ENCODE data around the gene APOL3.
"Not testable (repeated sequence)": the region's sequence is repeated elsewhere in the genome, so short reads cannot be mapped to it uniquely, and the experiment has no call there.

Gene APOL3, protein sequence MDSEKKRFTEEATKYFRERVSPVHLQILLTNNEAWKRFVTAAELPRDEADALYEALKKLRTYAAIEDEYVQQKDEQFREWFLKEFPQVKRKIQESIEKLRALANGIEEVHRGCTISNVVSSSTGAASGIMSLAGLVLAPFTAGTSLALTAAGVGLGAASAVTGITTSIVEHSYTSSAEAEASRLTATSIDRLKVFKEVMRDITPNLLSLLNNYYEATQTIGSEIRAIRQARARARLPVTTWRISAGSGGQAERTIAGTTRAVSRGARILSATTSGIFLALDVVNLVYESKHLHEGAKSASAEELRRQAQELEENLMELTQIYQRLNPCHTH

DNA sequence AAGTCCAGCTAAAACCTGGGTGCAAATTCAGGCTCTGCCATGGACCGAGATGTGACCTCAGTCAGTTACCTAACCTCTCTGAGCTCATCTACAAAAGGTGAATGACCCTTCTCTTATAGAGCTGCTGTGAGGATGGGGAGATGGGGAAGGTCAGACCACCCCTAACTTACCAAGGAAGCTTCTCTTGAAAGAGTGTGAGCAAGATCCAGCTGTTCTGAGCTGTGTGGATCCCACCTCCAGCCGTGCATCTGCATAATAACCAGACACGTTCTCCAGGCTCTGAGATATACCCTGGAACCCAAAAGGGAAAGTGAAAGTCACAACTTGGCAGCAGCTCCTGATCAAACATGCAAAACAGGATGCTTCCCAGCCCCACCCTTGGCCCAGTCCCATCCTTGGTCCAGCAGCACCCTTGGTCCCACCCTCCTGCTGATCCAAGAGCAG, at the start of gene APOL3:
Gene APOL3, minus strand, starts transcription at position 257 of the 444 bp plus-strand sequence. CDS start 11,700 bp downstream, outside the sequence.
- DNase-seq: peak; percentile 76

DNA sequence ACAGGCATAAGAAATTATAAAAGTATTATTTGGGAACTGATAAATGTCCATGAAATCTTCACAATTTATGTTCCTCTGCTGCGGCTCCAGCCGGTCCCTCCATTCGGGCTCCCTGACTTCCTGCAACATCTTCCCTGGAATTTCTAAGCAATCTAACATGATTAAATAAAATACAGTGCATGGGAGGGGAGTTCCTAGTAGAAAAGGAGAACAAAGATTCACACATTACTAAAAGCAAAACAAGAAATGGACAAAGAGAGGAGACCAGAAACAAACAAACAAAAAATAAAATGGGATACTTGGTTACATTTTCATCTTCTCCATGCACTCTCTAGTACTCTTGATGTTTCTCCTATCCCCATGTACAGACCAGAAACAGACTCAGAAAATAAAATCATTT, 49.7 kb upstream of the APOL3 start:
- no peak for DNase-seq

DNA sequence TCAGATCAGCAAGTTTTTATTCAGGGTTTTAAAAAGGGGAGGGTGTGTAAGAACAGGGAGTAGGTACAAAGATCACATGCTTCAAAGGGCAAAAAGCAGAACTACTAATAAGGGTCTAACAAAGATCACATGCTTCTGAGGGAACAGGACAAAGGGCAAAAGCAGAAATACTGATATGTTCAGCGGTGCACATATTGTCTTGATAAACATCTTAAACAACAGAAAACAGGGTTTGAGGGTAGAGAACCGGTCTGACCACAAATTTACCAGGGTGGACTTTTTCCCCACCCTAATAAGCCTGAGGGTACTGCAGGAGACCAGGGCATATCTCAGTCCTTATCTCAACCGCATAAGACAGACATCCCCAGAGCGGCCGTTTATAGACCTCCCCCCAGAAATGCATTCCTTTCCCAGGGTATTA, 48.9 kb upstream of the APOL3 start:
- DNase-seq: not testable (repeated sequence)

DNA sequence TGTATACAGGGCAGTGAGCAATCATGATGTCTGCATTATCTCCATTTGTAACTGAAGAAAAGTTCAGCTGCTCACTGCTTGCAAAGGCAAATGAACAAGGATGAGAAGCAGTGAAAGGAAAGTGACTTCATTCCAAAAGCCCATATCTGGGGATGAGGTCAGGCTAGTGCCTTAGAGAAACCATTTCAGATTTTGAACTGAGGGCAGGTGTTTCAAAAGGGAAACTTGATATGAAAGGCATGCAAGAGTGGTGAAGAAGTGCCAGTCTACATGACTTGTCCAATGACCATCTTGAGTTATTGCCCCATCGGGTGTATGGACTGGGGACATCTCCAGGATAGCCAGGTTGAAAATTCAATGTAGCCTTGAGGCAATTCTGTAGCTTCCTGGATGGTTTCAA, 48.4 kb upstream of the APOL3 start:
- DNase-seq: no peak

DNA sequence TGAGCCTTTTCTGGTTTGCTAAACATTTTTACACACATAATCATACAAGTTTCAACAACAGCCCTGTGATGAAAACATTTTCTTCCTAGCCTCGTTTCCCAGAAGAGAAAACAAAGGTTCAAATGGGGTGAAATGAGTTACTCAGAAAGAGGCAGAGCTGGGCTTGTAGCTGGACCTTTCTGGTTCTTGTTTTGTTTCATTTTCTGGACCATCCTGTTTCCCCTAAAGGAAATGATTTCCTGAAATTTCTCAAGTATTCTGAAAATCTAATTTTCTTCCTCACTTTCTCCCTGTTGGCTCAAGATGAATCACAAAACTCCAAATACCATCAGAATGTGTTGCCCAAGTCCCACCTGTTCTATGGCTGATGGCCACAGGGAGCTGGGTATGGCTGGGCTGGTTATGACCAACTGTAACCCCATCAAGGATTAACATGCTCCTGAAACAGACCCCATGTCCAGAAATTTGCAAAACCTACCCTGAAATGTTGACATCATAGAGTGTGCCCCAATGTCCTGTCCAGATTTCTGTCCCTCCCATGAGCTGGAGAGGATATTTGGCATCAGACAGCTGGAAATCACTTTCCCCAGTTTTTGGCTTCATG, 47.7 kb upstream of the APOL3 start:
- no peak for DNase-seq

DNA sequence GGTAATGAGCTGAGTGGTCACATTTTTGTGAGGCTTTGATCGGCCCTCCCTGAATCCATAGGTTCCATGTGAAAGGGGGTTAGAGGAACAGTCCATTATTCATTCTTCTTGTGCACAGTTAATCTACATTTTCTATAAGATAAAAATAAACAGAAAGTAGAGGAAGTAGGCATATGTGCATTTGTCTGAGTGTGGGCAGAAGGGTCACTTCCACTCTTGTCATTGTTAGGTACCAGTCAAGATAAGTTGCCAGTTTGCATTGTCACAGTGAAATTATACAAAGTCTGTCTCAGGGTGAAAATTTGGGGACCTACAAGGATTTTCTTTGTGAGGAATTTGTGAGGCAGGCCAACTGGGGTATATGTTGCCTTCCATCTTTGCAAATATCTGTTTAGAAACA, 45.7 kb upstream of the APOL3 start:
- no peak for DNase-seq

DNA sequence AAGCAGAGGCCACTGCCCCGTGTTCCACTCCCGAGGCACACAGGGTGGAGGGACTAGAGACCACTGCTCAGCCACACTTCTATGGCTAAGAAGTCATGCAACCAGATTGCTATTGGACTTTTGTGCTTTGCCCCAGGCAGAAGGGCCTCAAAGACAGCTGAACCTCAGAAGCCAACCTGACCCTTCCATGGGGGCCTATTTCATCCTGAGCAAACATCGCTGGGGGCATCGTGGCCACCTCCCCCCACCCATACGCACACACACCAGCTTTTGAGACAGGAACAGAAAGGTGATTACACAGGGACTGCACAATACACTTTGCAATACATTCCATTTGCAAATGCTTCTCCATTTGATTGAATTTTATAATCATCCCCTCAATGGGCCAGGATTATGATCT, 45.0 kb upstream of the APOL3 start:
- not testable (repeated sequence) for DNase-seq

DNA sequence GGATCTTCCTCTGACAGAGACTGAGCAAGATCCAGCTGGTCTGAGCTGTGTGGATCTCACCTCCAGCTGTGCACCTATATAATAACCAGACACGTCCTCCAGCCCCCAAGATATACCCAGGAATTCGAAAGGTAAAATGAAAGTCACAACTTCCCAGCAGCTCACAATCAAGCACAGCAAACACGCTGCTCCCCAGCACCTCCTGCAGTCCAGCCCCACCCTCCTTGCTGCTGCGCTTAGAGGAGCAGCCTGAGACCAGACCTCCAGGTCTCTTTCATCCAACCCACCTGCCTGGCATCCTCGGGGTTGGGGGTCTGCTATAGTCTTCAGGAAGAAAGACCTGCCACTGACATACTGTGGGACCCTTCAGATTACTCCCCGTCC, 44.1 kb upstream of the APOL3 start:
- DNase-seq: no peak

DNA sequence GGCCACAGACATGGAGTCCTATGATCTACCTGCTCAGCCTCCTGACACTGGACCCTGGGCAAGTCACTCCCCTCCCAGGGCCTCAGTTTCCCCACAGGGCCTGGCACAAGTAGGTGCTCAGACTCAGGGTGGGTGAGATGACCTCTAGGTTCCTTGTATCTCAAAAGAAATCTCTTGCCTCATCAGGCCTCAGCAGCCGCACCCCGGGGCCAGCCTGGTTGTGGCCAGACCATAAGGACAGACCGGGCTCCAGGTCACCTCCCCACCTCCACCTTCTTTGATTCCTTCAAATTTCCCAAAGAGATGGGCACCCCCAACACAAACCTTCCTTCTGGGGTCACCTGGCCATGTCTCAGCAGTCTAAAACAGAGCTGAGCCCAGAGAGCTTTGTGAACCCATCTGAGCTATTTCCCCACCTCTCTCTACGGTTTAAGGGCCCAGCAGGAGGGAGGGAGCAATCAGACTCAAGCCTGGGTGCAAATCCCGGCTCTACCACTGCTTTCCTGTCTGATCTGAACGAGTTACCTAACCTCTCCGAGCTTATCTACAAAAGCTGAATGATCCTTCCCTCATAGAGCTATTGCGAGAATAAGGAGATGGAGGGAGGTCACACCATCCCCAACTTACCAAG, 43.6 kb upstream of the APOL3 start:
- no peak for DNase-seq

DNA sequence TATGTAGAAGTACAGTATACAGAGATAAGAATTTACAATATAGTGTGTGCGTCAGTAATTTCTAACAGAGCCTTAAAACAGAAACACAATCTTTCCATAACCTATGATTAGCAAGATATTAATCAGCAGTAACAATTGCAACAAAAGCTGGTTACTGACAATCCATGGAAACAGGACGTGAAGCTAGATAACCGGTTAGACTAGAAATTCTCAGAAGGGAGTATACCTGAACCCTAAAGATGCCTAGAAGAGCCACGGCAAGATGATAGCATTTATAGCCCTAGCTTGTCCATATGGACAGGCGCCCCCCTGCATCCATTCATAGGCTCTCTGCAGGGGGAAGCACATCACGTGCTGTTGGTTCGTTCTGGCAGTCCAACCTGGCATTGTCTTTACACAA, 42.9 kb upstream of the APOL3 start:
- not testable (repeated sequence) for DNase-seq

DNA sequence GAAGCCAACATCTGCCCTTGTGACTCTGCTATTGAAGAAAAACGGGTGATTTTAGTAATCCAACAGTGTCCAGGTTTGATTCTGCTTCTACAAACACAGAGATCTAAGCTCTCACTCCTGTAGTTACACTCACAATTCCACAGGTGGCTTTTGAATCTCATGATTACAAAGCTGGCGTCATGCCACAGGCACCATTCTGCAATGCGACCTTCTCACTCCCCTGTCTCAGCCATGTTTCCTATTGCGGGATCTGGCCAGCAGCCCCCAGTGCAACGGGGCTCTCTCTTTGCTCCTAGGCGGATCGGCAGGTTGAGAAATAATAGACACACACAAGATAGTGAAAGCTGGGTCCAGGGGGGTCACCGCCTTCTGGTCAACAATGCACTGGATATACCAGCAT, 42.4 kb upstream of the APOL3 start:
- not testable (repeated sequence) for DNase-seq

DNA sequence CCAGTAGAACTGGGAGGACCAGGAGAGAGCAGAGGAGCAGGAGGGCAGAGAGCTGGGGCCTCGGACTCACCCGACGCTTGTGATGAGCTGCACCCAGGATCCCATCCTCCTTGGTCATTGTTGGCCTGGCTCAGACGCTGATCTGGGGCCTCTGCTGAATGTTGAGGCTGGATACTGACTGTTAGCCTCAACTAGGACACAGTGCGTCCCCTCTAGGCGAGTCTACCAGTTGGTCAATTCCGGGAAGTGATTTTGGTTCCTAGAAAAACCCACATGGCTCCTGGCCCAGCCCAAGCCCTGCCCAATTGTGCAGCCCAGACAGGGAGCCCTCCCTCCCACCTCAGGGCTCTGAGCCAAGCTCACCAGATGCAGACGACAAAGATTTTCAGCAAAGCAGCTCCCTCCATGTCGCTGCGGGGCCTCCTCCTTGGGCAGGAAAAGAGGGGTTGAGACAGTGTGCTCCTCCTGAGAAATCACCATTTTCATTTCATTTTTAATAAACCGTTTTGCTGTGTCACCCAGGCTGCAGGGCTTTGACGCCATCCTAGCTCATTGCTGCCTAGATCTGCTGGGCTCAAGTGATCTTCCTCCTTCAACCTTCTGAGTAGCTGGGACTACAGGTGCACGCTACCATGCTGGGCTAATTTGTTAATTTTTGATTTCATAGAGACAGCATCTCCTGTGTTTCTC, 41.2 kb upstream of the APOL3 start, which contains the start of gene APOL4:
Gene APOL4, minus strand, starts transcription at position 180 of the 690 bp plus-strand sequence. Its CDS starts 75 bp downstream, at position 105.
- peak; percentile 7 for DNase-seq

DNA sequence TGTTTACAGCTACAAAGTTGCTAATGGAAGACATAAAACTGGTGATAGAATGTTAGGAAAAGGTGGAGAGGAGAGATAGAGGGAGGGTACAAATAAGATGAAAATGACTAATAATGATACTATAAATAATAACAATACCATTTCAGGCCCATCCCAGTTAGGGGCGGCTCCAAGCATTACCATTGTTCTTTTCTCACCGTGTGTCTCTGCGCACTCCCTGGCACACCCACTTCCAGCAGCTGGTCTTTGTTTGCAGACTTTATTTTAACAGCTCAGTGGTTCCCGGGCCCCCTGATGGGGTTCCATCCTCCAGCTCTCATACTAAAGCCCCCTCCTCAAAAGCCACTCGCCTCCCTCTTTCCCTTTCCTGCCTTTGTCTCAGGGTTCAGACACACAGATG, 40.5 kb upstream of the APOL3 start:
- DNase-seq: not testable (repeated sequence)

DNA sequence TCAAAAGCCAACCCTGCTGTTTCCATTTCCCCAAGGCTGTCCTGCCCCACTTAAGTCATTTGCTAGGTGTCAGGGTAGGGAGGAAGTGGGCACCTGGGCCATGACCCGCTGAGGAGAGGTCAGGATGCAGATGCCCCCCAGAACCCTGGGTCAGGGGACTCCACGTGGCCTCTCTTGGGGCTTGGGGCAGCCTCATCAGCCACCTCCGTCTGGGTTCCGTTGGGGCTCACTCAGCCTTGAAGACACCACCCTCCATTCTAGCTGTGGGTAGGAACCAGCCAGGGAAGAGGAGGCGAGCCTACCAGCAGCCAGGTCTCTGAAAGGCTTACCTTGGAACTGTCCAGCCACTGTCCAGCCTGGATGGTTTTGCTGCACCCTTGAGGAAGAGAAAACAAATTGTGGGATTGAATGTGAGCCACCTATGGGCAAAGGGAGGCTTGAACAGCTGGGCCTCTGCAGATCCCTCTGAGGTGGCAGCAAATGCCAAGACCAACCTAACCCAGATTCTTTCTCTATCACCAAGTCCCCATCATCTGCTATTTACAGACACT, 38.5 kb upstream of the APOL3 start:
- DNase-seq: no peak

DNA sequence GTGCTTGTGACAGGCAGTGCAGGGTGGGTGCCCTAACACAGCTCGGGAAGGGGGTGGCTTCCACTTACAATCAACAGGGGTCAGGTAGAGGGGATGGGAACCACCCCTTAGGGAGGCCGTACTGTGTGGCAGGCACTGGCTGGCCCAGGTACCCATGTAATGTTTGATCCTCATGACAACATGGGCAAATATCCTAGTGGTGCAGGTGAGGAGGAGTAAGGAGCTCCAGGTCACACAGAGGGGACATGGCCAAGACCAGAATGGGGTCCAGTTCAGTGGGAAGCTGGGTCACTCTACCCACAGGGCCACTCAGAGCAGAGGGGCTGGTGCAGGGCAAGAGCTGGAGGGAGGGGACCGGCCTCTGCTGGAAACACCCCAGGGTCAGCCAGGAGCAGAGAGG, 38.0 kb upstream of the APOL3 start:
- DNase-seq: no peak

DNA sequence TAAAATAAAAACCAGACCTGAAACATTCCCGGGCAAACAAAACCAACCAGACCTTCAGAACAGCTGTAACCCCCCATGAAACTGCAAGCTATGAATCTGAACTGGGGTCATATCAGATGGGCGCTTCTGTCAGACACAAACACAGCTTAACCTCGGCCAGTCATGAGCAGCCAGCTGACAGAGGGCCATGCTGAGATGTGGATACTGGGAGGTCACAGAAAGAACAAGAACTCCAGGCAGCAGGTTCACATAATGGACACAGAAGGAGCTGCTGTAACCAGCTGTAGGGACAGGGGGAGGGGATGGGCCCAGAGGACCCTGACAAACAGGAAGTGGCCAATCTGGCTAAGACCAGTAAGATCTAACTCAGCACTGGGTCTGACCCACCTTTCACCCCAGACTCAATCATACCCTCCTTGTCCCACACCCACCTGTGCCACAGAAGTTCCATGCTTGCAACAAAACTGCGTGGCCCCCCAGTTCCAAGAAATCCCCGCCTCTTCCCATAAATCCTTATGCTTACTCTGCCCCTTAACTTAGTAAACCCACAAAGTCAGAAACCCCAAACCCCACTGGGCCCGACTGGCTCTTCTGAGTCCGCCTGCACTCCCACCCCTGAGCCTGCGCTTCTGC, 37.1 kb upstream of the APOL3 start:
- DNase-seq: peak; percentile 38

DNA sequence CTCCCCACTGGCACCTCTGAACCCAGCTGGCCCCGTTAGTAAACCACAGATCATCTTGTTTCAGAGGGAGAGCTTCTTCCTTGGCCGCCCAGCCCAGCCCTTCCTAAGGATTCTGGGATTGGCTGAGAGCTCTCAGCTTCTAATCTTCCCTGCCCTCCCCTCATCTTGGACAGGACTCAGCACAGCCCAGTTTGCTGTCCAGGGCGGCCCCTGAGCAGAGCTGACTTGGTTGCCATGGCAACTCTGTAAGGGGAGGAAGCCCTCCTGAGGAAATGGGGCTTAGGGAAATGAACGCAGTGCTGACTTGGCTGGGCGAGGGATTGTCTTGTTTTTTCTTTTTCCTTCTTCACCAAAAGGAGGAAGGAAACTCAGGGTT, 36.5 kb upstream of the APOL3 start:
- DNase-seq: peak; percentile 8

DNA sequence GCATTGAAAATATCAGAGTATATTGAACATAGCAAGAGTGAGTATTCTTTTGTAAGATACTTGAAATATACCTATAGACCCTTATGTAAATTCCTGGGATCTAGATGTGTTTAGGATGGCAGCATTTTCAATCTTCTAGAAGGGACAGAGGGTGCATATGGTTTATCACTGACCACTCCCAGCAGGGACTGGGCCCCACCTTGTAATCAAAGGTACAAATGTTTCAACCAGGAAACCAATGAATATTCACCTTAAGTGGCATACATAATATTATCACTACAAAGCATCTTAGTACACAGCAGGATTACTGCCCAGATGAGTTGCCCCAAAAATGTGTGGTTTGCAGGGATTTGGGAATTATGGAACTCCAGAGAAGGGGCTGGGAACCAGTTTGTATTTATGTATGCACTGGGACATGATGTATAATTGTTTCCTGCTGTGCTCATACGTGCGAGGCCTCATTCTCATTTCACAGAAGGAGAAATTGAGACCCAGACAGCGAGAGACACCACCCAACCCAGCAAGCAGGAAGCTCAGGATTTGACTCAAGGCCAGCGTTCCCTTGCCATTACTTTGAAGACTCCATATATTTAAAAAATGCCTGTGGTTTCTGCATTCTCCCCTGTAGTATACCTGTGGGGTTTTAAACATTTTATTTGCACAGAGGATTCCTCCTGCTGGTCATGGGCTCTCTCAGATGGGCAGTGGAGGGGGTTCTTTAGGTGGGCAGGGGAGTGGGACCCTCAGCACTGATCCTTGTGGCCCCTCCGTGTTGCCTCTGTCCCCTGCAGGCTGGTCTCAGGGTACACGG, 35.9 kb upstream of the APOL3 start:
- no peak for DNase-seq

DNA sequence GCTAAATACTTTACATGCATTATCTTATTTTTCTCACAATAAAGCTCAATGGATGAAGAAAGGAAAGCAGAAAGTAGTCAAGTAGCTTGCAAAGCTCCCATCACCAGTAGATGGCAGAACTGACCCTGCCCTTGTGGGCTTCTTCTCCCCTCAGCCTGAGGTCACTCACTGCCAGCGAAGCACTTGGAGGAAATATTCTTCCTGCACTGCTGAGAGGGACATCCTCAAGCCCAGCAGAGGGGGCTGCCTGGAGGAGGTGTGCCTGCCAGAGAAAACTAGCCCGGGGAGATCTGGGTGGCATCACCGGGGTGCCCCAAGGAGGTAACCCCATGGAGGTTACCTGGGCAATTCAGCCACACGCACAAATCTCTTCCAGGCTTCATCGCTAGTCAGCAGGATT, 34.4 kb upstream of the APOL3 start:
- peak; percentile 52 for DNase-seq

DNA sequence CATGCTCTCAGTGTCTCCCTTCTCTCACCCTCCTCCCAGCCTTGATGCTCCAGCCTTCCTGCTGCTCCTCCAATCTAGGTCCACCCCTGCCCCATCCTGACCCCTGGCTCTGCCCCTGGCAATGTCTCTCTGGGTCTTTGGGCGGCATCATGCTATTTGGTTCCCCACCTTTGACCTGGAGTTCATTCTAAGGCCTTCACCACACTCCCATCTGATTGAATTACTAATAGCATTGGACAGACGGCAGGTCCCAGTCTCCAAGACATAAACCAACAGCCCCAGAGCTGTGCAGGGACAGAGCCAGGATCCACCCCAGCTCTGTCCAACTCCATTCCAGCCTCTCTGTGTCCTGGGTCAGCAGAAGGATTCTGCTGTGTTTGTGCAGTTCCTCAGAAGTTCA, 33.8 kb upstream of the APOL3 start:
- no peak for DNase-seq

DNA sequence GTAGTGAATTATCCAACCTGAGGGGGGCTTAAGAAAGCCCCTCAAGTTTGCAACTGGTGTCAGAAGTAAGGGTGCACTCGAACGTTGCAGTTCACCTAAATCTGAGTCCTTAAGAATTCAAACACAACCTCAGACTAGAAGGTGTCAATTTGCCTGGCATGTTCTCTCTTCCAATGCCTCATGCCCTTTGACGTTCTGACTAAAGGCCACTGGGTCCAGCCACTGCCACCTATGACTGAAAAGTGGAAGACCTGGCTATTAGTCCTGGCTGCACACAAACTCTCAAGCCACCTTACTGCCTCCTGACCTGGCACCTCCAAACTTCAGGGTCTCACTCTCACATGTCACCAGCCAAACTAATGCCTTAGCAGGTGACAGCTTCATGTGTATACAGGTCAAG, 33.0 kb upstream of the APOL3 start:
- DNase-seq: no peak

DNA sequence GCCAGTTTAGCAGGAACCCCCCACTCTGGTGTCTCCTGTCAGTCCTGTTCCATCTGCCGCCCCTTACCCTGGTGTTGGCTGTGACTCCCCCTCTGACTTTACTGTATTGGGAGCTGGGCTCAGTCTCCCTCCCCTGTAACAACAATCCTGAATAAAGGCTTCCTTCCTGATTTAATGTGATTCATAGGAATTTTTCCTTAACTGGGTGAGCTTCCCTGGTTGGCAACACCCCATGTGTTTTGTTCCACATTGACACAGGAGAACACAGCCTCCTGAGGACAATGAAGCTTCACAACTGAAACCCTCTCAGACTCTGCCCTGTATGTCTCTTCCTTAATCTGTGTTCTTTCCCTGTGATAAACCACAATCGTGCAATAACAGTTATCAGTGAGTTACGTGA, 32.6 kb upstream of the APOL3 start:
- no peak for DNase-seq

All from activated CD4-positive, alpha-beta T cell treated with anti-CD3 and anti-CD28 coated beads, Interleukin-10, Interleukin-2, amounts not matched to agents 100 ng/mL and 50 ng/mL, durations not matched to agents 16 hours and 8 hours (primary cell).